GM12878 (cell line): ENCODE measurements around the gene PGM3. TPM values are rescaled to one million over a fixed set of nuclear protein-coding genes. Genes with fewer than 3 reads are reported as not detected.

Experiments
- BCL3 ChIP-seq: IDR thresholded peaks from 2 replicates; pipeline ENCODE4 v1.6.1; 2011; ENCODE audit warnings: borderline replicate concordance, low read depth, mild to moderate bottlenecking, moderate library complexity, low read length; ENCODE audit not compliant: insufficient read depth, poor library complexity, severe bottlenecking
- CBX3 ChIP-seq: fragments of 200-600 bp; sonication (generic); IDR thresholded peaks from 2 replicates; pipeline ENCODE4 v1.6.1; 2016; ENCODE audit warnings: low read depth, borderline replicate concordance
- CTCF ChIP-seq, 3 experiments: IDR thresholded peaks in 2 of 3; conservative IDR thresholded peaks in 1 of 3; 2 replicates each; pipeline ENCODE4 v1.5.1; 2011; ENCODE audit warnings: low read depth in 3 of 3, low read length in 3 of 3, mild to moderate bottlenecking in 3 of 3, control low read depth in 2 of 3, moderate library complexity in 2 of 3, inconsistent platforms in 1 of 3, mixed read lengths in 1 of 3; ENCODE audit not compliant: control insufficient read depth in 2 of 3, insufficient read depth in 1 of 3; ENCODE audit errors: extremely low read depth in 1 of 3
- ETV6 ChIP-seq, 2 experiments: fragments of 450-650 bp in 1 of 2; IDR thresholded peaks in 1 of 2; conservative IDR thresholded peaks in 1 of 2; 2 replicates each; pipeline ENCODE4 v1.6.1; 2014; ENCODE audit warnings: antibody characterized with exemption in 1 of 2, borderline replicate concordance in 1 of 2, low read depth in 1 of 2, mild to moderate bottlenecking in 1 of 2, moderate library complexity in 1 of 2
- IRF4 ChIP-seq: IDR thresholded peaks from 2 replicates; pipeline ENCODE4 v1.6.1; 2011; ENCODE audit warnings: low read depth, low read length
- JUND ChIP-seq: IDR thresholded peaks from 2 replicates; pipeline ENCODE4 v1.6.1; 2012; ENCODE audit warnings: low read depth, mild to moderate bottlenecking, low read length, improper control_type of control experiment, moderate library complexity
- RAD51 ChIP-seq: fragments of 450-650 bp; IDR thresholded peaks from 2 replicates; pipeline ENCODE4 v1.6.1; 2016; ENCODE audit warnings: moderate library complexity, mild to moderate bottlenecking, inconsistent platforms
- SMAD5 ChIP-seq: IDR thresholded peaks from 2 replicates; pipeline ENCODE4 v1.6.1; 2016; ENCODE audit warnings: antibody characterized with exemption, low read depth
- SMC3 ChIP-seq: IDR thresholded peaks from 2 replicates; pipeline ENCODE4 v1.6.1; 2011; ENCODE audit warnings: low read length, improper control_type of control experiment, borderline replicate concordance
- SPI1 ChIP-seq: IDR thresholded peaks from 2 replicates; pipeline ENCODE4 v1.6.1; 2011; ENCODE audit warnings: low read depth, mild to moderate bottlenecking, low read length, moderate library complexity, borderline replicate concordance; ENCODE audit not compliant: insufficient read depth
- STAT1 ChIP-seq: fragments of 450-650 bp; conservative IDR thresholded peaks from 2 replicates; pipeline ENCODE4 v1.6.1; 2014; ENCODE audit warnings: antibody characterized with exemption, mild to moderate bottlenecking
- ZZZ3 ChIP-seq: IDR thresholded peaks from 2 replicates; pipeline ENCODE4 v1.6.1; 2011; ENCODE audit warnings: low read depth; ENCODE audit not compliant: control insufficient read depth, insufficient read length
- polyA plus RNA-seq, 11 experiments: library from polyadenylated mRNA; depleted of rRNA in 4 of 11; unstranded in 6 of 11; stranded (reverse) in 5 of 11; fragments of >200 nt; fragmentation: Nextera tagmentation in 4 of 11; fragmentation: Illumina TruSeq in 1 of 11; extraction: Ambion mirVana in 4 of 11; extraction: Trizol in 1 of 11; gene quantifications; 1 replicate in 1 of 11; 2 replicates in 10 of 11; pipeline versions ENCODE4 v1.2.1 to v1.2.3, GENCODE V29; 2011 to 2016; ENCODE audit warnings: inconsistent platforms in 2 of 11, missing spikeins in 2 of 11, low read depth in 1 of 11
- total RNA-seq, 4 experiments: library from RNA; depleted of rRNA in 3 of 4; stranded (reverse); fragments of >200 nt in 3 of 4; fragmentation: Illumina TruSeq in 1 of 4; extraction: Trizol in 1 of 4; gene quantifications; 2 replicates each; pipeline versions ENCODE4 v1.2.1 to v1.2.3, GENCODE V29; 2013 to 2021
- TF ChIP-seq, protein P1 (sequence below): IDR thresholded peaks from 2 replicates; pipeline ENCODE4 v1.6.1; 2012; ENCODE audit warnings: low read depth, low read length, improper control_type of control experiment

The PGM3 gene
- total and polyA plus RNA-seq, 10 of the 15 experiments (the other 5 are each of a cell fraction or from before 2014, with no cell fraction given), result 13.0 to 36.0 (median 24.6) TPM

- TF ChIP-seq, protein P1, sequence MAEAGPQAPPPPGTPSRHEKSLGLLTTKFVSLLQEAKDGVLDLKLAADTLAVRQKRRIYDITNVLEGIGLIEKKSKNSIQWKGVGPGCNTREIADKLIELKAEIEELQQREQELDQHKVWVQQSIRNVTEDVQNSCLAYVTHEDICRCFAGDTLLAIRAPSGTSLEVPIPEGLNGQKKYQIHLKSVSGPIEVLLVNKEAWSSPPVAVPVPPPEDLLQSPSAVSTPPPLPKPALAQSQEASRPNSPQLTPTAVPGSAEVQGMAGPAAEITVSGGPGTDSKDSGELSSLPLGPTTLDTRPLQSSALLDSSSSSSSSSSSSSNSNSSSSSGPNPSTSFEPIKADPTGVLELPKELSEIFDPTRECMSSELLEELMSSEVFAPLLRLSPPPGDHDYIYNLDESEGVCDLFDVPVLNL, result no peak
- no peak for TF ChIP-seq SMC3
- no peak for TF ChIP-seq ETV6 (conservative IDR thresholded peaks at IDR 0.05 in 1 of 2, IDR thresholded peaks at IDR 0.05 in 1 of 2; ENCODE audit: borderline replicate concordance in 1 of 2, low read depth in 1 of 2)
- no peak for TF ChIP-seq JUND
- no peak for TF ChIP-seq CTCF (IDR thresholded peaks at IDR 0.05 in 2 of 3, conservative IDR thresholded peaks at IDR 0.05 in 1 of 3; ENCODE audit: control insufficient read depth in 2 of 3, extremely low read depth in 1 of 3, insufficient read depth in 1 of 3, low read depth in 3 of 3, low read length in 3 of 3)
- no peak for TF ChIP-seq STAT1
- TF ChIP-seq RAD51, result no peak
- TF ChIP-seq BCL3, result no peak
- TF ChIP-seq CBX3, result no peak
- no peak for TF ChIP-seq SPI1
- TF ChIP-seq IRF4, result no peak
- no peak for TF ChIP-seq SMAD5
- no peak for TF ChIP-seq ZZZ3
Measured at GRCh38 chr6:83125425-83125824, 67.6 kb downstream of the PGM3 start (continued).
